HUES6 (cell line): ENCODE data around the gene POGLUT3.

ENCODE experiments used
- H3K27ac ChIP-seq: 2 replicates; pipeline ENCODE4 v1.7.0; 2013; ENCODE audit warnings: low read depth, mild to moderate bottlenecking, low read length, inconsistent platforms
- H3K27me3 ChIP-seq: 2 replicates; pipeline ENCODE4 v1.6.1; 2013; ENCODE audit warnings: low read length; ENCODE audit not compliant: control insufficient read depth, insufficient read depth
- H3K36me3 ChIP-seq: 2 replicates; pipeline ENCODE4 v1.6.1; 2013; ENCODE audit warnings: low read length; ENCODE audit not compliant: control insufficient read depth, insufficient read depth
- H3K4me1 ChIP-seq: 2 replicates; pipeline ENCODE4 v1.6.1; 2013; ENCODE audit warnings: low read length; ENCODE audit not compliant: control insufficient read depth, insufficient read depth
- H3K4me3 ChIP-seq: 2 replicates; pipeline ENCODE4 v1.5.1; 2013; ENCODE audit warnings: low read depth, low read length
- H3K9ac ChIP-seq: one replicate; pipeline ENCODE4 v1.6.1; 2013; ENCODE audit warnings: mild to moderate bottlenecking, low read length
- H3K9me3 ChIP-seq: 2 replicates; pipeline ENCODE4 v1.6.1; 2013; ENCODE audit warnings: low read depth, low read length; ENCODE audit not compliant: control insufficient read depth, insufficient read depth

The POGLUT3 gene

DNA sequence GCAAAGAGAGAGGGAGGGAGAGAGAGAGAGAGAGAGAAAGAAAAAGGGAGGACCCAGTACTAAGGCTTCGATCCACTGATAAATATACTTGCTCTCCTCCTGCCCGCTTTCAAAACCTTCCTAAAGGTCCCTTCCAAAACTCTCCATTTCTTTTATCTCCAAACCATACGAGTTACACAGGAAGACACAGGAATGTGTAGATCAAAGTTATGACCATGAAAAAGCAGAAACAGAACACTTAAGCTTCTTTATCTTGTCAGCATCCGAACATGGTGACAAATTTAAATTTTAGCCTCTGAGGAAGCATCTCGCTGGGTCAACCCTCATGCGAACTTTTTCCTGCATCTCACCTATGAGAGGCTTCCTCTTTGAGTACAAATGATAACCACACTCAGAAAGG, 29.2 kb upstream of the POGLUT3 start:
- Histone ChIP-seq H3K9me3 (no peaks in the 10 kb centered on the region), H3K9ac (no peak overlapping the region), H3K4me3 (no peak overlapping the region)

GRCh38 chr11:108525161-108525560, 27.0 kb upstream of the POGLUT3 start:
- Histone ChIP-seq H3K4me1 (no peaks in the 10 kb centered on the region), H3K4me3 (no peak overlapping the region), H3K9ac (no peak overlapping the region), H3K27ac (no peak overlapping the region), H3K9me3 (no peaks in the 10 kb centered on the region), H3K27me3 (no peaks in the 10 kb centered on the region), H3K36me3 (no peaks in the 10 kb centered on the region)

More for the DNA sequence above, 29.2 kb upstream of the POGLUT3 start:
- no peaks in the 10 kb centered on the region for H3K27me3 ChIP-seq
- no peaks in the 10 kb centered on the region for H3K36me3 ChIP-seq
- H3K27ac ChIP-seq = no peak overlapping the region
- no peaks in the 10 kb centered on the region for H3K4me1 ChIP-seq

DNA sequence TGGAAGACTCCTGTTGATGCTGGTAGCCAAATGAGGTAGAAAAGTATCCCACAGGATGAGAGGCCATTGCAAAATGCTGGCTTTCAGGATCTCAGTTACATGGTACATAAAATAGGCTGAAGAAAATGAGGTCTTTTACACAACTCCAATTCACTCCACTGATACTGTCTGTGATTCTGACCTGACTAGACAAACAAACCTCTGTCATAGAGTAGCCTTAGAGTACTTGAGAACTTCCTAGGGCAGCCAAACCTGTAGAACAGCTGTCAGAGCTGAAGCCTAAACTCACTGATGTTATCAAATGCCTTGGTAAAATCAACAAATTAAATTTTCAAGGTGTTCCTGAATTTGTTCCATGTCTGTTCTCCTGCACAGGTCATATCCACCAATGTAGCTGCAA, 26.2 kb upstream of the POGLUT3 start:
- no peaks in the 10 kb centered on the region for H3K27me3 ChIP-seq

DNA sequence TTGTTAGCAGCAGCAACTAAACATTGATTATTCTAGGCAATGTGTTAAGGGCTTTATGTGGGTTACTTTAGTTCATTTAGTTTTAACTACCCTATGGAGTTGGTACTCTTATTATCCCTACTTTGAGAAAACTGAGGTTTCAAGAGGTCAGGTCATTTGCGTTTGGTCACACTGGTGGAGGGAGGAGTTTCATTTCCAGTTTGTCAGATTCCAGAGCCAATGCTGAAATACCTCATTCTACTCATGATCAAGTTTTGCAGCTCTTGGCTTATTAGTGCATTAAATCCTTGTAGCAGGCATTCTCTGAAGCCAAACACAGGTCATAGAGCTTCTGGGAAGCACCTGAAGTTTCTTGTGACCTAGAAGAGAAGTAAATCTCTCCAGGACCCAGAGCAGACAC, 24.1 kb upstream of the POGLUT3 start:
- Histone ChIP-seq H3K27ac (no peak overlapping the region), H3K27me3 (no peaks in the 10 kb centered on the region), H3K9ac (no peak overlapping the region), H3K4me1 (no peaks in the 10 kb centered on the region), H3K9me3 (no peaks in the 10 kb centered on the region), H3K4me3 (no peak overlapping the region), H3K36me3 (no peaks in the 10 kb centered on the region)

More for the DNA sequence above, 26.2 kb upstream of the POGLUT3 start:
- Histone ChIP-seq H3K36me3 (no peaks in the 10 kb centered on the region), H3K4me3 (no peak overlapping the region), H3K9ac (no peak overlapping the region), H3K9me3 (no peaks in the 10 kb centered on the region), H3K27ac (no peak overlapping the region), H3K4me1 (no peaks in the 10 kb centered on the region)

GRCh38 chr11:108518581-108518980, 20.4 kb upstream of the POGLUT3 start:
- Histone ChIP-seq H3K4me3 (no peak overlapping the region), H3K27ac (no peak overlapping the region), H3K4me1 (no peaks in the 10 kb centered on the region), H3K27me3 (no peaks in the 10 kb centered on the region), H3K9ac (no peak overlapping the region), H3K9me3 (no peaks in the 10 kb centered on the region), H3K36me3 (no peaks in the 10 kb centered on the region)

DNA sequence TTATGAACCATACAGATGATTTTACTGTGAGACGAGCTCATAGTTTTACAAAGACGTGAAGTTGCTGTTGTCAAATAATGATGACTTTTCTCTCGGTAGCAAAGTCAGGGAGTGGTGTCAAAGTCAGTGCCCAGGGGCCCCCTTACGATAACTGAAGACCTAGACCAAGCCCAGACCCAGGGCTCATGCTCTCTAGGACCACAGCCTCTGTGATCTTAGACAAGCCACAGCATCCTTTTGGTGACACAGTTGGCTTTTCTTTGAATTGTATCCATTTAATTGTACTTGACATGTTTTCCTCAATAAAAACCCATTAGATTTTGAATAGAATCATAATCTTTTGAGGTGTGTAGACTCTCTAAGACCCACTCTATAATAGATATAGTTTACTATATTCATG, 17.9 kb upstream of the POGLUT3 start:
- Histone ChIP-seq H3K9me3 (no peaks in the 10 kb centered on the region), H3K9ac (no peak overlapping the region), H3K27me3 (no peaks in the 10 kb centered on the region), H3K36me3 (no peaks in the 10 kb centered on the region), H3K4me1 (no peaks in the 10 kb centered on the region), H3K4me3 (no peak overlapping the region), H3K27ac (no peak overlapping the region)

GRCh38 chr11:108512708-108513107, 14.5 kb upstream of the POGLUT3 start:
- no peaks in the 10 kb centered on the region for H3K27me3 ChIP-seq

GRCh38 chr11:108511851-108512474, 13.8 kb upstream of the POGLUT3 start:
- no peaks in the 10 kb centered on the region for H3K36me3 ChIP-seq
- H3K9ac ChIP-seq = no peak overlapping the region
- no peak overlapping the region for H3K4me3 ChIP-seq
- H3K9me3 ChIP-seq = no peaks in the 10 kb centered on the region
- H3K27me3 ChIP-seq = no peaks in the 10 kb centered on the region
- H3K4me1 ChIP-seq = no peaks in the 10 kb centered on the region
- H3K27ac ChIP-seq = no peak overlapping the region

More at GRCh38 chr11:108512708-108513107, 14.5 kb upstream of the POGLUT3 start:
- Histone ChIP-seq H3K9ac (no peak overlapping the region), H3K36me3 (no peaks in the 10 kb centered on the region), H3K4me1 (no peaks in the 10 kb centered on the region), H3K4me3 (no peak overlapping the region), H3K27ac (no peak overlapping the region), H3K9me3 (no peaks in the 10 kb centered on the region)

DNA sequence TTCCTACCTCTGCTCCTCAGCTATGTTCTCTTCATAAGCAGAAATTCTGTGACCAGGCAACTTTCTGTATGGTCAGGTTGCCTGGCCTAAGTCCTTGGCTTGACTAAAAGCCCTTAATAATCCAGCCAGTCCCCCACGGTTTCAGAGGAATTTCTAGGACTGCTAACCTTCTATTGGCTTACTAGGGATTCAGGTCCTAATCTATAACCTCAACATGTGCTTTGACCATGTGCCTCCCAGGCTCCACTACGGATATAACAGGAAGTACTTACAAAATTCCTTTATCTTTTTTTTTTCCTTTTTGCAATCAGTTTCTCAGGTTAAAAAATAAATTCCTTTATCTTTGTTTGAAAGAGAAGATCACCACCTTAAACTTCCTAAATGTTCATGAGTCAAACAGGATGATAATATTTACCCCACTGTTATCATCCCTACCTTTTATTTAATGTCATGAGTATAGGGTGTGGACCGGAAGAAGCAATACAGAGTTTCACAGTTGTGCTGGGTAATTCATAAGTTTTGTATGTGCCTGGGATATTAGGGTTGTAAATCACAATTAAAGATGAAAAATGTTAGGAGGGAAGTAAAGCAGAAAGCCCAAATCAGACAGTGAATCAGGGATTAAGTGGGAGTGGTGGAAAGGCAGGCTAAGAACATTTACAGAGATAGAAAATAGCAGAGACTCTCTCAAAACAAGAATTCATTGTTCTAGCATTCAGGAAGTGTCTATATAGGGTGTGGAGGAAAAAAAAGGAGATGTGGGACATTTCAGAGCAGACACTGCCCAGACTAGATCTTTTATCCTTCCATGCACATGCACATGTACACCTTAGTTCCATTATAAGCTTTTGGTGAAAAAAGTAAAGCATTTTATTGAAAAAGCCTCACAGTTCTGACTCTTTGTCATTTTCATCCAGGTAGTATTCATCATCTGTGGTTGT, 10.7 kb upstream of the POGLUT3 start:
- H3K9ac ChIP-seq = no peak overlapping the region
- no peak overlapping the region for H3K27ac ChIP-seq
- H3K4me1 ChIP-seq = no peaks in the 10 kb centered on the region
- H3K4me3 ChIP-seq = no peak overlapping the region
- no peaks in the 10 kb centered on the region for H3K9me3 ChIP-seq
- no peaks in the 10 kb centered on the region for H3K36me3 ChIP-seq
- H3K27me3 ChIP-seq = no peaks in the 10 kb centered on the region

- H3K9me3 ChIP-seq = no peaks in the 10 kb centered on the region
- H3K36me3 ChIP-seq = no peaks in the 10 kb centered on the region
- H3K27me3 ChIP-seq = no peaks in the 10 kb centered on the region
- no peak overlapping the region for H3K4me3 ChIP-seq
- H3K27ac ChIP-seq = no peak overlapping the region
- H3K4me1 ChIP-seq = peaks cover 10% of the 10 kb centered on the region
- H3K9ac ChIP-seq = no peak overlapping the region
Measured at GRCh38 chr11:108501396-108501795, 3.2 kb upstream of the POGLUT3 start.

GRCh38 chr11:108500721-108501120, 2.5 kb upstream of the POGLUT3 start:
- no peaks in the 10 kb centered on the region for H3K27me3 ChIP-seq
- H3K4me1 ChIP-seq = peaks cover 11% of the 10 kb centered on the region
- no peak overlapping the region for H3K9ac ChIP-seq
- no peak overlapping the region for H3K4me3 ChIP-seq
- H3K9me3 ChIP-seq = no peaks in the 10 kb centered on the region
- H3K36me3 ChIP-seq = no peaks in the 10 kb centered on the region
- H3K27ac ChIP-seq = no peak overlapping the region
